Midbrain (tissue), 1 donor: Measurements from ENCODE around the gene UBAP1L.
A peak's percentile ranks its signal among the peaks of the same experiment; 100 is the strongest.
"Not testable (repeated sequence)": the region's sequence is repeated elsewhere in the genome, so short reads cannot be mapped to it uniquely, and the experiment has no call there.

Experiments
- DNase-seq: peaks from one replicate; lab custom pipeline; 2025; lab: John Stamatoyannopoulos, UW

Gene UBAP1L

GRCh38 chr15:65115086-65115485 lies at the start of gene UBAP1L:
UBAP1L (minus strand) TSS chr15:65115200; CDS start chr15:65106215, 8,985 bp downstream.
- DNase-seq = no peak

DNA sequence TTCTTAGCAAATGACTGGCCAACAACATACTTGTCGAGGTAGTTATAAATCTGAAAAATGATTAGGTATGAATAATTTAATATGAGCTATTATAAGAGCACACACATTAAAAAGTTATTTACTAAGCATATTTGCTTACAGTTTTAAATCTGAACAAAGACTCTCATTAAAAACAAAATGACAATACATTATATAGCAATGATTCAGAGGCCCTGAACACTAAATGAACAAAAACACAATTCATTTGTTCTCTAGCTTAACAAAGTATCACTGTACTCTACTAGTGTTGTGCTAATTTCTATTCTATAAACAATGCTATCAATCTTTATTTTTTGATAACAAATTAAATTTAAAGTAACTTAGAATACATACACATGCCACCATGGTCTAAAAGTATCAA lies 49.1 kb upstream of the UBAP1L start:
- DNase-seq = no peak

DNA sequence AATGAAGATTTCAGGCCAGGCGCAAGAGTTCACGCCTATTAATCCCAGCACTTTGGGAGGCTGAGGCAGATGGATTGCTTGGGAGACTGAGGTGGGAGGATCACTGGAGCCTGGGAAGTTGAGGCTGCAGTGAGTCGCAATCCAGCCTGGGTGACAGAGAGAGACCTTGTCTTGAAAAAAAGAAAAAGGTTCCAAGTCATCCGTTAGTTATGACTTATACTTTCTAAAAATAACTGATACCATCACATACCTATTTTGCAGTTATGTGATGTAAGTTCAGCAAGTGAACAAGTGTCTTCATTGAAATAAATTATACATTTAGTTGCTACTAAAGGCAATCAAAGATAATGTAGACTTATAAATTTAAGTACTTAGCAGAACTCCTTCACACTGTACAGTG lies 48.0 kb upstream of the UBAP1L start:
- DNase-seq = no peak

- no peak for DNase-seq
Measured at GRCh38 chr15:65156692-65157091, 41.7 kb upstream of the UBAP1L start.

GRCh38 chr15:65154720-65155119 lies 39.7 kb upstream of the UBAP1L start:
- no peak for DNase-seq

- DNase-seq = no peak
Measured at GRCh38 chr15:65147902-65148301, 32.9 kb upstream of the UBAP1L start.

GRCh38 chr15:65146438-65146837 lies 31.4 kb upstream of the UBAP1L start:
- DNase-seq = no peak

GRCh38 chr15:65138631-65139030 lies 23.6 kb upstream of the UBAP1L start:
- DNase-seq = not testable (repeated sequence)

- not testable (repeated sequence) for DNase-seq
Measured at GRCh38 chr15:65137893-65138292, 22.9 kb upstream of the UBAP1L start.

GRCh38 chr15:65137089-65137488 lies 22.1 kb upstream of the UBAP1L start:
- not testable (repeated sequence) for DNase-seq

DNA sequence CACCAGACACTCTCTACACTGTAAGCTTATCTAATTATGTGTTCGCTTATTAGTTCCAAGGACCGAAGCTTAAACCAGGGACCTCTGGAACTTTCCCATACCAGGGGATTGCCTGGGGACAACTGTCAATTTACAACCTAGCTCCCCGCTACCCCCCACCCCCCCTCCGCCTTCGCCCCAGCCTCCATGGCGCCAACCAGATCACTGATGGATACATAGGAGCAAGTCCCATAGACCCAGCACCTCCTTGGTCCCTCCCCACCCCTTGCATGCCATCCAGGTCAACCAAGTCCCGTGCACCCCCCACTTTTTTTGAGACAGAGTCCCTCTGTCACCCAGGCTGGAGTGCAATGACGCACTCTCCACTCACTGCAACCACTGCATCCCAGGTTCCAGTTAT lies 19.5 kb upstream of the UBAP1L start:
- DNase-seq = no peak

GRCh38 chr15:65133548-65134200 lies 18.7 kb upstream of the UBAP1L start, which contains the start of gene PDCD7:
PDCD7 (minus strand) TSS chr15:65133808; CDS start chr15:65133781, 27 bp downstream.
- peak; percentile 96 for DNase-seq

GRCh38 chr15:65132878-65133547 lies 18.0 kb upstream of the UBAP1L start:
- DNase-seq = no peak

GRCh38 chr15:65130941-65131340 lies 15.9 kb upstream of the UBAP1L start:
- no peak for DNase-seq

GRCh38 chr15:65115542-65115941 lies 542 bp upstream of the UBAP1L start:
- no peak for DNase-seq

- DNase-seq = no peak
Measured at GRCh38 chr15:65110676-65111292, 4.2 kb downstream of the UBAP1L start.

GRCh38 chr15:65106011-65106590 lies 8.9 kb downstream of the UBAP1L start:
- DNase-seq = no peak

GRCh38 chr15:65105038-65105437 lies 10.0 kb downstream of the UBAP1L start:
- DNase-seq = no peak

- no peak for DNase-seq
Measured at GRCh38 chr15:65102912-65103311, 12.1 kb downstream of the UBAP1L start.

GRCh38 chr15:65101891-65102708 lies 12.9 kb downstream of the UBAP1L start:
- DNase-seq = no peak

DNA sequence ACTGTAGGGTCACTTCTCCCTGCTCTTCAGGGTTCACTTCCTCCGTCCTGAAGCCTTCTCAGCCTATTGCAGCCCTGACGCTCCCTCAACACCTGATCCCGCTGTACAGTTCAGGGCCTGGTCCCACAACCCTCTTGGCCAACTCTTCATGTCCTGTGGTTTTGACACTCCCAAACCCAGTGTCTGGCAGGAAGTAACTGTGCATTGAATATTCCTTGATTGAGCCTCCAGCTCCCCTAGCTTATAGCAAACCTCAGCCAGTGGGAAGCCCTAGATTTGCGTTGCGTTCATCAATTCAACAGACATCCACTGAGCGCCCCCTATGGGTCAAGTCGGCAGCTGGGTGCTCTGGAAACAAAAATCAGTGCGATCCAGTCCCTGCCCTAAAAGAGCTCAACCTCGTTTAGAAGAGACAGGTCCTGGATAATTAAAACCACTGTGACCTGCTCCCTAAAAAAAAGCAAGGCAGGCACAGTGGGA lies 13.5 kb downstream of the UBAP1L start:
- peak; percentile 59 for DNase-seq

- DNase-seq = no peak
Measured at GRCh38 chr15:65100442-65100841, 14.6 kb downstream of the UBAP1L start.
